GM06990 (cell line): ENCODE measurements around the gene ITPKC.

Source experiments
- DNase-seq: peaks from one replicate; pipeline ENCODE4 v3.0.0-alpha.2; 2011; ENCODE audit not compliant: insufficient read length; ENCODE audit errors: extremely low read depth
- H3K27me3 ChIP-seq: replicated peaks from 2 replicates; pipeline ENCODE4 v1.6.0; 2011; ENCODE audit warnings: low read length; ENCODE audit not compliant: control insufficient read depth, insufficient read depth
- H3K36me3 ChIP-seq: 2 replicates; pipeline ENCODE4 v1.5.1; 2011; ENCODE audit warnings: low read length; ENCODE audit not compliant: control insufficient read depth, insufficient read depth
- H3K4me3 ChIP-seq: replicated peaks from 2 replicates; pipeline ENCODE4 v1.5.1; 2011; ENCODE audit warnings: low read depth, mild to moderate bottlenecking, control low read depth, low read length
- CTCF ChIP-seq: IDR thresholded peaks from 2 replicates; pipeline ENCODE4 v1.5.1; 2011; ENCODE audit warnings: low read length, control low read depth, mild to moderate bottlenecking, inconsistent platforms; ENCODE audit not compliant: insufficient read depth, poor library complexity, severe bottlenecking

ITPKC gene

GRCh38 chr19:40709817-40710216, 7.1 kb upstream of the ITPKC start:
- Histone ChIP-seq H3K4me3 (no peak overlapping the region), H3K27me3 (no peaks in the 10 kb centered on the region), H3K36me3 (peaks cover 9% of the 10 kb centered on the region)
- no peak for TF ChIP-seq CTCF
- DNase-seq: no peak

GRCh38 chr19:40713939-40714338, 3.0 kb upstream of the ITPKC start:
- Histone ChIP-seq H3K27me3 (no peaks in the 10 kb centered on the region), H3K4me3 (peak overlapping the region; percentile 82; the same call in 1 of the 2 replicates), H3K36me3 (peaks cover 2% of the 10 kb centered on the region)
- TF ChIP-seq CTCF: no peak
- no peak for DNase-seq

GRCh38 chr19:40714441-40715299, 2.2 kb upstream of the ITPKC start:
- no peaks in the 10 kb centered on the region for H3K27me3 ChIP-seq
- DNase-seq: peak; percentile 92
- TF ChIP-seq CTCF: no peak
- H3K36me3 ChIP-seq: peaks cover 2% of the 10 kb centered on the region
- H3K4me3 ChIP-seq: peak overlapping the region; percentile 82

- no peaks in the 10 kb centered on the region; the same call in none of the 2 replicates for H3K36me3 ChIP-seq
- H3K27me3 ChIP-seq: no peaks in the 10 kb centered on the region
- H3K4me3 ChIP-seq: peak overlapping the region; percentile 82
- DNase-seq: peak; percentile 68
- no peak for TF ChIP-seq CTCF
Measured at GRCh38 chr19:40716031-40716481, 856 bp upstream of the ITPKC start.

- Histone ChIP-seq H3K27me3 (no peaks in the 10 kb centered on the region), H3K36me3 (no peaks in the 10 kb centered on the region; the same call in none of the 2 replicates), H3K4me3 (peak overlapping the region; percentile 82)
- TF ChIP-seq CTCF: no peak
- DNase-seq: no peak
Measured at GRCh38 chr19:40717325-40717879, 490 bp downstream of the ITPKC start.
